Heart left ventricle (tissue), 16 donors: ENCODE data around the gene HSD3B2. TPM values are rescaled to one million over a fixed set of nuclear protein-coding genes. Genes with fewer than 3 reads are reported as not detected.

Experiments
- ATAC-seq, 4 donors: fragments of 200-7000 bp; cut with Tn5 transposase; one replicate each; pipeline ENCODE4 v1.9.1; 2020 to 2022; ENCODE audit warnings: moderate library complexity in 4 of 4, mild to moderate bottlenecking in 3 of 4, moderate number of reproducible peaks in 1 of 4
- DNase-seq, 5 donors: peaks; one replicate each; pipeline ENCODE4 v3.0.0-alpha.2; 2020
- H3K27ac ChIP-seq, 12 donors: fragments of 200-600 bp; sonication (generic) in 4 of 12; one replicate each; pipeline versions ENCODE4 v1.5.0 to v1.8.0; 2016 to 2022; ENCODE audit warnings: mild to moderate bottlenecking in 2 of 12
- H3K27me3 ChIP-seq, 9 donors: fragments of 200-600 bp; sonication (generic) in 2 of 9; one replicate each; pipeline versions ENCODE4 v1.5.1 to v1.8.0; 2016 to 2022; ENCODE audit warnings: mild to moderate bottlenecking in 3 of 9
- H3K36me3 ChIP-seq, 9 donors: fragments of 200-600 bp; sonication (generic) in 2 of 9; one replicate each; pipeline versions ENCODE4 v1.5.0 to v1.8.0; 2018 to 2022; ENCODE audit warnings: mild to moderate bottlenecking in 2 of 9
- H3K4me1 ChIP-seq, 12 donors: fragments of 200-600 bp; sonication (generic) in 4 of 12; one replicate each; pipeline versions ENCODE4 v1.5.0 to v1.8.0; 2016 to 2022; ENCODE audit warnings: mild to moderate bottlenecking in 3 of 12
- H3K4me3 ChIP-seq, 12 donors: fragments of 200-600 bp; sonication (generic) in 4 of 12; one replicate each; pipeline versions ENCODE4 v1.5.0 to v1.8.0; 2017 to 2022; ENCODE audit warnings: mild to moderate bottlenecking in 9 of 12, moderate library complexity in 4 of 12
- H3K9me3 ChIP-seq, 12 donors: fragments of 200-600 bp; sonication (generic) in 4 of 12; one replicate each; pipeline versions ENCODE4 v1.5.0 to v1.8.0; 2016 to 2022; ENCODE audit warnings: mild to moderate bottlenecking in 1 of 12
- CTCF ChIP-seq, 12 donors: fragments of 200-600 bp; sonication (generic) in 4 of 12; IDR thresholded peaks; one replicate each; pipeline versions ENCODE4 v1.5.0 to v1.8.0; 2018 to 2022; ENCODE audit warnings: antibody characterized with exemption in 12 of 12, mild to moderate bottlenecking in 5 of 12
- POLR2A ChIP-seq, 2 donors: fragments of 450-650 bp; IDR thresholded peaks; one replicate each; pipeline ENCODE4 v1.6.1; 2017; ENCODE audit warnings: antibody characterized with exemption in 2 of 2, mild to moderate bottlenecking in 2 of 2, moderate library complexity in 2 of 2
- WGBS, 4 donors: extraction: QIAGEN DNeasy Blood & Tissue Kit in 2 of 4; methylation state at CpG; one replicate each; pipeline versions ENCODE4 v1.1.5 to v1.1.7; 2013 to 2018; 5-methylcytosine and 5-hydroxymethylcytosine counted together
- intact Hi-C, 10 donors: fragments of 100-400 bp; cut with DNase I; formaldehyde crosslinking; loops; one replicate each; pipeline versions ENCODE4 v1.11.1 to v1.14.2; 2022
- polyA plus RNA-seq, 2 donors: library from polyadenylated mRNA; stranded (reverse); fragments of 200-250 nt; gene quantifications; one replicate each; pipeline ENCODE4 v1.2.3, GENCODE V29; 2013
- total RNA-seq, 9 donors: library from RNA; depleted of rRNA in 2 of 9; stranded (reverse); fragments of >200 nt in 2 of 9; fragmentation: NEBNext Ultra II Directional in 3 of 9; extraction: Animal tissue kit (Norgen Biotek cat#: 25700) in 3 of 9; gene quantifications; one replicate each; pipeline versions ENCODE4 v1.1.0 to v1.2.4, GENCODE V29; 2016 to 2023
- donor health status: ischemic (EF 13 %, LVEDD 7.1; RV severe dilation, severe dysfunction).
- donor health status: healthy with polysubstance abuse.
- donor health status: DM: no; HTN: yes; CAD: no.
- donor health status: DM: no; HTN: no; CAD: no.
- donor health status: ischemic (EF 25% LVEDD 6.9; RV normal size, moderate dysfunction).
- donor health status: ischemic (EF 25% LVEDD 5.7; RV mildly dilated, moderate dysfunction).
- donor health status: healthy.
- donor health status: DM: yes; HTN: yes; CAD: no.
- donor health status: ischemic (EF 35%, LVEDD 5.7; RV mildly dilated, moderate dysfunction).
- donor health status: nonischemic (EF 11% LVEDD 7.7; RV severe dilation, severe dysfunction).
- donor health status: DM: yes; HTN: yes; CAD: no.
- donor health status: PGD.
- donor health status: ischemic (EF 29% LVEDD 5.4; RV normal size, mild dysfunction).
- donor health status: nonischemic (EF 23%, LVEDD 6.1; RV moderate dilation, normal function).

Gene HSD3B2
- total and polyA plus RNA-seq, 11 donors, result not detected

GRCh38 chr1:119387858-119388257 is 27.1 kb upstream of the HSD3B2 start:
- Histone ChIP-seq H3K4me3 (no peak overlapping the region), H3K4me1 (no peaks in the 10 kb centered on the region), H3K27ac (no peak overlapping the region), H3K27me3 (peaks cover 0 to 3% (median 0%) of the 10 kb centered on the region in 9 donors), H3K36me3 (no peaks in the 10 kb centered on the region), H3K9me3 (no peaks in the 10 kb centered on the region)
- DNase-seq (no peak), ATAC-seq (no peak)
- TF ChIP-seq CTCF (IDR thresholded peaks at IDR 0.05), result no peak
- TF ChIP-seq POLR2A (IDR thresholded peaks at IDR 0.05), result no peak
- intact Hi-C loops, result no loop called here
- WGBS, 4 donors, result 11 to 23% (median 18%) methylated on average over 3 of the region's 3 CpGs

DNA sequence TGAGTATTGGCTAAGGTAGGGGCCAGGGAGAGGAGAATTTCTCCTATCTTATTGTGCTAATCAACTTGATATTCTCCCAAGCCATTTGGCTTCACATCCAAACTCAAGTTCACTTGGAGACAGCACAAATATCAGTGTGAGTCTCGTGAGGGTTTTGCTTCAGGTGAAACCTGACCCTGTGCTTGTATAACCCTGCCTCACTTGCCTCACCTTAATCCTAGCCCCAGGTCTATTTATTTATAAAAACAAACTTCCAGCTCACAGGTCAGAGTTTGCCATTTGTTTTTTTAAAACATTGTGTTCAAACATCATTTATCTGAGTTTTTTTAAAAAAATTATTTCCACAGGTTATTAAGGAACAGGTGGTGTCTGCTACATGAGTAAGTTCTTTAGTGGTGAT is 26.5 kb upstream of the HSD3B2 start:
- peaks cover 0 to 3% (median 0%) of the 10 kb centered on the region in 9 donors for H3K27me3 ChIP-seq
- H3K27ac ChIP-seq, result no peak overlapping the region
- TF ChIP-seq CTCF (IDR thresholded peaks at IDR 0.05) (no peak), POLR2A (IDR thresholded peaks at IDR 0.05) (no peak)
- DNase-seq (no peak), ATAC-seq (no peak)
- H3K36me3 ChIP-seq, result no peaks in the 10 kb centered on the region
- intact Hi-C loops, result no loop called here
- H3K4me1 ChIP-seq, result no peaks in the 10 kb centered on the region
- 52 to 69% (median 65%) methylated on average over 1 of the region's 1 CpG for WGBS, 4 donors
- no peaks in the 10 kb centered on the region for H3K9me3 ChIP-seq
- no peak overlapping the region for H3K4me3 ChIP-seq

DNA sequence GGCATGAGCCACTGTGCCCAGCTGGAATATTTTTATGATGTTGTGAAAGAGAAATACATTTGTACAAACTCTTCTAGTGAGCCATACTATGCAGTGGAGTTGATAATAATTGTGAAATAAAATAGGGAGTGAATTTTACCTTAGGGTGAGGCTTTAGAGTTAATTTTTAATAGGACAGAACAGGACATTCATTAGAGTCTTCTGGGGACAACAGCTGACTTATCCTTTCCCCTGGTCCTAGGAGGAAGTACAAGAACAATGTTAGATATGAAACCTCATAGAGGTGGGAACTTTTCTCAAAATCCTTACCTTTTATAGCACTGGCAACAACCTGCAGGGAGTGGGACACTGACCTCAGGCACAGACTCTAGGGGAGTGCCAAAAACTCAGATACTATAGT is 24.4 kb upstream of the HSD3B2 start:
- intact Hi-C loops, result no loop called here
- no peak for ATAC-seq
- Histone ChIP-seq H3K36me3 (no peaks in the 10 kb centered on the region), H3K4me1 (no peaks in the 10 kb centered on the region), H3K9me3 (no peaks in the 10 kb centered on the region), H3K27ac (no peak overlapping the region), H3K27me3 (peaks cover 0 to 3% (median 0%) of the 10 kb centered on the region in 9 donors), H3K4me3 (no peak overlapping the region)
- no peak for DNase-seq
- TF ChIP-seq POLR2A (IDR thresholded peaks at IDR 0.05) (no peak), CTCF (IDR thresholded peaks at IDR 0.05) (no peak)

GRCh38 chr1:119391749-119392148 is 23.2 kb upstream of the HSD3B2 start:
- 70 to 80% (median 76%) methylated on average over 3 of the region's 3 CpGs for WGBS, 4 donors
- Histone ChIP-seq H3K36me3 (no peaks in the 10 kb centered on the region), H3K4me3 (no peak overlapping the region), H3K9me3 (no peaks in the 10 kb centered on the region), H3K27me3 (peaks cover 0 to 3% (median 0%) of the 10 kb centered on the region in 9 donors), H3K27ac (no peak overlapping the region), H3K4me1 (no peaks in the 10 kb centered on the region)
- DNase-seq (no peak), ATAC-seq (no peak)
- intact Hi-C loops, result no loop called here
- TF ChIP-seq CTCF (IDR thresholded peaks at IDR 0.05), result no peak
- no peak for TF ChIP-seq POLR2A (IDR thresholded peaks at IDR 0.05)
